Activated CD4-positive, alpha-beta memory T cell treated with anti-CD3 and anti-CD28 coated beads for 36 hours (primary cell): ENCODE data around the gene H3-3A. TPM values are rescaled to one million over a fixed set of nuclear protein-coding genes. Genes with fewer than 3 reads are reported as not detected.

Experiments used
- CTCF ChIA-PET: fragments of 350-600 bp; sonication (Branson Sonifier 250); formaldehyde crosslinking; loops from one replicate; lab custom pipeline; 2021; ENCODE audit warnings: antibody characterized with exemption, inconsistent platforms; lab: Charles Lee
- POLR2A ChIA-PET: fragments of 350-600 bp; sonication (Branson Sonifier 250); formaldehyde crosslinking; loops from one replicate; lab custom pipeline; 2021; ENCODE audit warnings: antibody characterized with exemption; lab: Charles Lee
- DNase-seq: peaks from one replicate; pipeline ENCODE4 v3.0.0-alpha.2; 2020
- H3K27ac Mint-ChIP-seq: one replicate; pipeline ENCODE4 v1.8.0; 2021; ENCODE audit warnings: mixed read lengths
- H3K27me3 Mint-ChIP-seq: one replicate; pipeline ENCODE4 v1.8.0; 2021; ENCODE audit warnings: mixed read lengths
- H3K36me3 Mint-ChIP-seq: one replicate; pipeline ENCODE4 v1.8.0; 2021; ENCODE audit warnings: mixed read lengths
- H3K4me1 Mint-ChIP-seq: one replicate; pipeline ENCODE4 v1.8.0; 2021; ENCODE audit warnings: low read depth, mixed read lengths
- H3K4me3 Mint-ChIP-seq: one replicate; pipeline ENCODE4 v1.8.0; 2021; ENCODE audit warnings: mild to moderate bottlenecking, mixed read lengths
- H3K9me3 Mint-ChIP-seq: one replicate; pipeline ENCODE4 v1.8.0; 2021; ENCODE audit warnings: mixed read lengths
- intact Hi-C: fragments of 100-400 bp; cut with micrococcal nuclease; formaldehyde crosslinking; loops from one replicate; pipeline ENCODE4 v1.15.1; 2023
- total RNA-seq, 2 experiments: library from RNA; stranded (reverse); gene quantifications; one replicate each; pipeline ENCODE4 v1.2.3, GENCODE V29; 2021

Gene H3-3A
- total RNA-seq, 2 experiments from 2014 or later, result 317 to 320 TPM

GRCh38 chr1:226104671-226105121, 42.2 kb downstream of the H3-3A start:
- H3K36me3 Mint-ChIP-seq, result no peaks in the 10 kb centered on the region
- no peak for DNase-seq
- H3K4me1 Mint-ChIP-seq, result peaks cover 21% of the 10 kb centered on the region
- CTCF ChIA-PET, result interaction anchor here (1.2 to 1.9 kb wide), 2 partner anchors 21 to 40 kb away, joined by 7 to 8 read pairs; no protein-coding TSS in a partner anchor
- intact Hi-C loops, result no loop called here
- H3K27ac Mint-ChIP-seq, result no peak overlapping the region
- H3K9me3 Mint-ChIP-seq, result no peaks in the 10 kb centered on the region
- no peak overlapping the region for H3K4me3 Mint-ChIP-seq
- POLR2A ChIA-PET, result no interaction called here
- H3K27me3 Mint-ChIP-seq, result peaks cover 3% of the 10 kb centered on the region

- no peak overlapping the region for H3K27ac Mint-ChIP-seq
- DNase-seq, result no peak
- intact Hi-C loops, result loop anchor here (2.0 kb wide), 1 partner anchor 25 kb away; no protein-coding TSS in a partner anchor
- no peaks in the 10 kb centered on the region for H3K27me3 Mint-ChIP-seq
- no peaks in the 10 kb centered on the region for H3K9me3 Mint-ChIP-seq
- POLR2A ChIA-PET, result no interaction called here
- H3K4me3 Mint-ChIP-seq, result no peak overlapping the region
- CTCF ChIA-PET, result interaction anchor here (0.6 to 5.9 kb wide), 5 partner anchors 8 to 165 kb away, joined by 3 to 42 read pairs (median 7); no protein-coding TSS in a partner anchor
- H3K36me3 Mint-ChIP-seq, result no peaks in the 10 kb centered on the region
- peaks cover 15% of the 10 kb centered on the region for H3K4me1 Mint-ChIP-seq
Measured at GRCh38 chr1:226107471-226108460, 45.2 kb downstream of the H3-3A start.

GRCh38 chr1:226108935-226109828, 46.7 kb downstream of the H3-3A start:
- H3K36me3 Mint-ChIP-seq, result no peaks in the 10 kb centered on the region
- ChIA-PET POLR2A (interaction anchor here (0.9 to 3.3 kb wide), 7 partner anchors 11 to 109 kb away, joined by 3 to 18 read pairs (median 9); partner anchors contain the start of genes H3-3A and SDE2), CTCF (interaction anchor here (0.9 to 5.9 kb wide), 6 partner anchors 10 to 109 kb away, joined by 4 to 42 read pairs (median 16); partner anchors contain the start of gene SDE2)
- H3K9me3 Mint-ChIP-seq, result no peaks in the 10 kb centered on the region
- H3K4me3 Mint-ChIP-seq, result peak overlapping the region; percentile 76
- intact Hi-C loops, result loop anchor here (2.0 kb wide), 1 partner anchor 26 kb away; no protein-coding TSS in a partner anchor
- H3K27me3 Mint-ChIP-seq, result no peaks in the 10 kb centered on the region
- H3K4me1 Mint-ChIP-seq, result peaks cover 15% of the 10 kb centered on the region
- DNase-seq, result no peak
- peak overlapping the region; percentile 79 for H3K27ac Mint-ChIP-seq

- intact Hi-C loops, result loop anchor here (1.0 to 2.0 kb wide), 3 partner anchors 11 to 47 kb away; partner anchors contain the start of gene H3-3A
- H3K4me3 Mint-ChIP-seq, result peak overlapping the region; percentile 76
- H3K9me3 Mint-ChIP-seq, result no peaks in the 10 kb centered on the region
- DNase-seq, result peak; percentile 89
- no peaks in the 10 kb centered on the region for H3K27me3 Mint-ChIP-seq
- no peaks in the 10 kb centered on the region for H3K36me3 Mint-ChIP-seq
- POLR2A ChIA-PET, result interaction anchor here (0.9 to 3.3 kb wide), 9 partner anchors 10 to 110 kb away, joined by 3 to 18 read pairs (median 12); partner anchors contain the start of genes H3-3A and SDE2
- CTCF ChIA-PET, result interaction anchor here (0.9 to 5.9 kb wide), 6 partner anchors 10 to 110 kb away, joined by 4 to 42 read pairs (median 16); partner anchors contain the start of gene SDE2
- peaks cover 15% of the 10 kb centered on the region for H3K4me1 Mint-ChIP-seq
- peak overlapping the region; percentile 79 for H3K27ac Mint-ChIP-seq
Measured at GRCh38 chr1:226109829-226110248, 47.3 kb downstream of the H3-3A start.

GRCh38 chr1:226110249-226111097, 48.0 kb downstream of the H3-3A start:
- Mint-ChIP-seq H3K4me1 (peaks cover 15% of the 10 kb centered on the region), H3K4me3 (peak overlapping the region; percentile 70), H3K27ac (peak overlapping the region; percentile 62), H3K27me3 (no peaks in the 10 kb centered on the region), H3K9me3 (no peaks in the 10 kb centered on the region), H3K36me3 (no peaks in the 10 kb centered on the region)
- ChIA-PET CTCF (interaction anchor here (0.7 to 5.9 kb wide), 7 partner anchors 9 to 111 kb away, joined by 3 to 42 read pairs (median 7); partner anchors contain the start of gene SDE2), POLR2A (interaction anchor here (0.6 to 3.3 kb wide), 11 partner anchors 9 to 298 kb away, joined by 3 to 18 read pairs (median 9); partner anchors contain the start of genes H3-3A, PARP1 and SDE2)
- DNase-seq, result peak; percentile 81
- intact Hi-C loops, result loop anchor here (1.0 to 2.0 kb wide), 2 partner anchors 11 to 48 kb away; partner anchors contain the start of gene H3-3A

GRCh38 chr1:226111098-226111882, 48.8 kb downstream of the H3-3A start:
- ChIA-PET CTCF (interaction anchor here (0.7 to 5.9 kb wide), 4 partner anchors 8 to 50 kb away, joined by 3 to 42 read pairs (median 32); no protein-coding TSS in a partner anchor), POLR2A (interaction anchor here (0.6 to 3.3 kb wide), 10 partner anchors 9 to 297 kb away, joined by 3 to 18 read pairs (median 10); partner anchors contain the start of genes H3-3A, PARP1 and SDE2)
- no peaks in the 10 kb centered on the region for H3K9me3 Mint-ChIP-seq
- DNase-seq, result no peak
- peak overlapping the region; percentile 58 for H3K27ac Mint-ChIP-seq
- H3K4me1 Mint-ChIP-seq, result peaks cover 15% of the 10 kb centered on the region
- H3K4me3 Mint-ChIP-seq, result peak overlapping the region; percentile 54
- no peaks in the 10 kb centered on the region for H3K27me3 Mint-ChIP-seq
- intact Hi-C loops, result loop anchor here (2.0 kb wide), 1 partner anchor 48 kb away; the partner anchor contains the start of gene H3-3A
- H3K36me3 Mint-ChIP-seq, result no peaks in the 10 kb centered on the region

GRCh38 chr1:226111883-226112261, 49.4 kb downstream of the H3-3A start:
- Mint-ChIP-seq H3K4me1 (peaks cover 15% of the 10 kb centered on the region), H3K9me3 (no peaks in the 10 kb centered on the region), H3K27ac (no peak overlapping the region), H3K27me3 (no peaks in the 10 kb centered on the region), H3K4me3 (no peak overlapping the region), H3K36me3 (no peaks in the 10 kb centered on the region)
- CTCF ChIA-PET, result interaction anchor here (4.0 to 5.9 kb wide), 3 partner anchors 8 to 46 kb away, joined by 26 to 42 read pairs (median 38); no protein-coding TSS in a partner anchor
- DNase-seq, result no peak
- intact Hi-C loops, result loop anchor here (2.0 kb wide), 1 partner anchor 49 kb away; the partner anchor contains the start of gene H3-3A
- POLR2A ChIA-PET, result interaction anchor here (2.0 to 3.3 kb wide), 3 partner anchors 8 to 112 kb away, joined by 12 to 14 read pairs (median 13); partner anchors contain the start of gene SDE2

- DNase-seq, result no peak
- ChIA-PET POLR2A (no interaction called here), CTCF (interaction anchor here (4.0 to 5.9 kb wide), 3 partner anchors 7 to 47 kb away, joined by 26 to 42 read pairs (median 38); no protein-coding TSS in a partner anchor)
- peaks cover 15% of the 10 kb centered on the region for H3K4me1 Mint-ChIP-seq
- H3K4me3 Mint-ChIP-seq, result no peak overlapping the region
- no peaks in the 10 kb centered on the region for H3K27me3 Mint-ChIP-seq
- H3K27ac Mint-ChIP-seq, result no peak overlapping the region
- H3K9me3 Mint-ChIP-seq, result no peaks in the 10 kb centered on the region
- intact Hi-C loops, result no loop called here
- no peaks in the 10 kb centered on the region for H3K36me3 Mint-ChIP-seq
Measured at GRCh38 chr1:226112626-226113025, 50.1 kb downstream of the H3-3A start.

- POLR2A ChIA-PET, result interaction anchor here (1.2 kb wide), 1 partner anchor 54 kb away, joined by 5 read pairs; the partner anchor contains the start of gene H3-3A
- H3K4me1 Mint-ChIP-seq, result peaks cover 9% of the 10 kb centered on the region
- H3K4me3 Mint-ChIP-seq, result no peak overlapping the region
- intact Hi-C loops, result no loop called here
- H3K27me3 Mint-ChIP-seq, result no peaks in the 10 kb centered on the region
- CTCF ChIA-PET, result interaction anchor here (0.7 to 2.2 kb wide), 4 partner anchors 9 to 586 kb away, joined by 3 to 12 read pairs (median 4); no protein-coding TSS in a partner anchor
- no peaks in the 10 kb centered on the region for H3K9me3 Mint-ChIP-seq
- DNase-seq, result no peak
- H3K27ac Mint-ChIP-seq, result no peak overlapping the region
- H3K36me3 Mint-ChIP-seq, result no peaks in the 10 kb centered on the region
Measured at GRCh38 chr1:226116673-226117072, 54.2 kb downstream of the H3-3A start.
